ENCODE results near the gene ZBTB3. TPM values are rescaled to one million over a fixed set of nuclear protein-coding genes. Genes with fewer than 3 reads are reported as not detected.
A peak's percentile ranks its signal among the peaks of the same experiment; 100 is the strongest.

Gene ZBTB3
- total and polyA plus RNA-seq, 9 of the 15 experiments (the other 6 are each of a cell fraction or from before 2014, with no cell fraction given): 1.9 to 10.0 (median 4.9) TPM

DNA sequence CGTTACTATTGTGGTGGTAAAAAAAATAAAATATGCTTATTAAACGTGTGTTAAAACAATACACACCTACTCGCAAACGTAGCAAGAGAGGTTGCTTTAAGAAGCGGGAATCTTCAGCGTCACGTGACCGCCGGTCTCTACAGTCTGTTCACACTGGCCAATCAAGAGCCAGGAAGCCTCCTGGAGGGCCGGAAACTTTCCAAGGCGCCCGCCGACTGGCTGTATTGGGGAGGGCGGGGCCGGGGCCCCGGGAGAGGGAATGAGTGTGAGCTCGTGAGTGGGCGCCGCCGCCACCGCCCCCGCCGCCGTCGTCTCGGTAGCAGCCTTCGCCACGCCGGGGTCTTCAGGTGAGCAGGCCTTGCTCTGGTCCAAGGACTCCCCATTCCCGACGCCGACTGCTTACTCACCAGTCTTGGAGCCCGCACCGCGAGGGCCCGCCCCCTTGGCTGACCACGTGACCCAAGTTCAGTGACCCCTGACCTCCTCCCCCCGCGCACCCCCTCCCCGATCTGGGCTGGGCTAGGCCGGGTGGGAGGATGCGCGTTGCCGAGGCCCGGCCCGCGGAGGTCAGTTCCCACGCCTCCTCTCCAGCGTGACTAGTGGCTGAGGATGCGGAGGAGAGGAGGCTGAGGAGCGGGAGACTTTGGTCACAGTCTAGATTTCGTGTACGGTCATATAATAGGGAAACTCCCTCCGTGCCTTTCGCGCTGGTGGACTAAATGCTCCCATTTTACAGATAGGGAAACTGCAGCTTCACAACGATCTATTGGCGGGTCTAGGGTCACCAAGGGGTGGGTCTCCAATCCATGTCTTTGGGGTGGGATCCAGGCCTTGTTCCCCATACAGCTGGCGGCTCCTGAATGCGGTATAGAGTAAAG is 17.4 kb upstream of the ZBTB3 start, which contains the start of gene TAF6L (continued):
- TF ChIP-seq RREB1 (CRISPR knock-in tag; IDR thresholded peaks at IDR 0.05) (0 out of 2 replicates have a peak, but pooled peaks have one; percentile 68), ZNF3 (CRISPR knock-in tag; IDR thresholded peaks at IDR 0.05) (no peak), SMAD4 (CRISPR knock-in tag; conservative IDR thresholded peaks at IDR 0.05) (0 out of 2 replicates have a peak, but pooled peaks have one; percentile 20), DPF2 (IDR thresholded peaks at IDR 0.05) (peak; percentile 35; the same call in 1 of the 2 replicates), CREB3L1 (IDR thresholded peaks at IDR 0.05; ENCODE audit: borderline replicate concordance, low read depth) (peak; percentile 40; the same call in 1 of the 2 replicates), ZNF583 (CRISPR knock-in tag; IDR thresholded peaks at IDR 0.05) (no peak), ZBTB34 (CRISPR knock-in tag; IDR thresholded peaks at IDR 0.05) (no peak)
- TF ChIP-seq, protein P1, sequence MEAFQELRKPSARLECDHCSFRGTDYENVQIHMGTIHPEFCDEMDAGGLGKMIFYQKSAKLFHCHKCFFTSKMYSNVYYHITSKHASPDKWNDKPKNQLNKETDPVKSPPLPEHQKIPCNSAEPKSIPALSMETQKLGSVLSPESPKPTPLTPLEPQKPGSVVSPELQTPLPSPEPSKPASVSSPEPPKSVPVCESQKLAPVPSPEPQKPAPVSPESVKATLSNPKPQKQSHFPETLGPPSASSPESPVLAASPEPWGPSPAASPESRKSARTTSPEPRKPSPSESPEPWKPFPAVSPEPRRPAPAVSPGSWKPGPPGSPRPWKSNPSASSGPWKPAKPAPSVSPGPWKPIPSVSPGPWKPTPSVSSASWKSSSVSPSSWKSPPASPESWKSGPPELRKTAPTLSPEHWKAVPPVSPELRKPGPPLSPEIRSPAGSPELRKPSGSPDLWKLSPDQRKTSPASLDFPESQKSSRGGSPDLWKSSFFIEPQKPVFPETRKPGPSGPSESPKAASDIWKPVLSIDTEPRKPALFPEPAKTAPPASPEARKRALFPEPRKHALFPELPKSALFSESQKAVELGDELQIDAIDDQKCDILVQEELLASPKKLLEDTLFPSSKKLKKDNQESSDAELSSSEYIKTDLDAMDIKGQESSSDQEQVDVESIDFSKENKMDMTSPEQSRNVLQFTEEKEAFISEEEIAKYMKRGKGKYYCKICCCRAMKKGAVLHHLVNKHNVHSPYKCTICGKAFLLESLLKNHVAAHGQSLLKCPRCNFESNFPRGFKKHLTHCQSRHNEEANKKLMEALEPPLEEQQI (IDR thresholded peaks at IDR 0.05): no peak
- TF ChIP-seq, protein P2, sequence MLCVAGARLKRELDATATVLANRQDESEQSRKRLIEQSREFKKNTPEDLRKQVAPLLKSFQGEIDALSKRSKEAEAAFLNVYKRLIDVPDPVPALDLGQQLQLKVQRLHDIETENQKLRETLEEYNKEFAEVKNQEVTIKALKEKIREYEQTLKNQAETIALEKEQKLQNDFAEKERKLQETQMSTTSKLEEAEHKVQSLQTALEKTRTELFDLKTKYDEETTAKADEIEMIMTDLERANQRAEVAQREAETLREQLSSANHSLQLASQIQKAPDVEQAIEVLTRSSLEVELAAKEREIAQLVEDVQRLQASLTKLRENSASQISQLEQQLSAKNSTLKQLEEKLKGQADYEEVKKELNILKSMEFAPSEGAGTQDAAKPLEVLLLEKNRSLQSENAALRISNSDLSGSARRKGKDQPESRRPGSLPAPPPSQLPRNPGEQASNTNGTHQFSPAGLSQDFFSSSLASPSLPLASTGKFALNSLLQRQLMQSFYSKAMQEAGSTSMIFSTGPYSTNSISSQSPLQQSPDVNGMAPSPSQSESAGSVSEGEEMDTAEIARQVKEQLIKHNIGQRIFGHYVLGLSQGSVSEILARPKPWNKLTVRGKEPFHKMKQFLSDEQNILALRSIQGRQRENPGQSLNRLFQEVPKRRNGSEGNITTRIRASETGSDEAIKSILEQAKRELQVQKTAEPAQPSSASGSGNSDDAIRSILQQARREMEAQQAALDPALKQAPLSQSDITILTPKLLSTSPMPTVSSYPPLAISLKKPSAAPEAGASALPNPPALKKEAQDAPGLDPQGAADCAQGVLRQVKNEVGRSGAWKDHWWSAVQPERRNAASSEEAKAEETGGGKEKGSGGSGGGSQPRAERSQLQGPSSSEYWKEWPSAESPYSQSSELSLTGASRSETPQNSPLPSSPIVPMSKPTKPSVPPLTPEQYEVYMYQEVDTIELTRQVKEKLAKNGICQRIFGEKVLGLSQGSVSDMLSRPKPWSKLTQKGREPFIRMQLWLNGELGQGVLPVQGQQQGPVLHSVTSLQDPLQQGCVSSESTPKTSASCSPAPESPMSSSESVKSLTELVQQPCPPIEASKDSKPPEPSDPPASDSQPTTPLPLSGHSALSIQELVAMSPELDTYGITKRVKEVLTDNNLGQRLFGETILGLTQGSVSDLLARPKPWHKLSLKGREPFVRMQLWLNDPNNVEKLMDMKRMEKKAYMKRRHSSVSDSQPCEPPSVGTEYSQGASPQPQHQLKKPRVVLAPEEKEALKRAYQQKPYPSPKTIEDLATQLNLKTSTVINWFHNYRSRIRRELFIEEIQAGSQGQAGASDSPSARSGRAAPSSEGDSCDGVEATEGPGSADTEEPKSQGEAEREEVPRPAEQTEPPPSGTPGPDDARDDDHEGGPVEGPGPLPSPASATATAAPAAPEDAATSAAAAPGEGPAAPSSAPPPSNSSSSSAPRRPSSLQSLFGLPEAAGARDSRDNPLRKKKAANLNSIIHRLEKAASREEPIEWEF (CRISPR knock-in tag; IDR thresholded peaks at IDR 0.05): no peak

Measured in K562 (cell line).